B cell (primary cell): ENCODE results near the gene ACP3. TPM values are rescaled to one million over a fixed set of nuclear protein-coding genes. Genes with fewer than 3 reads are reported as not detected.

Experiments used
- ATAC-seq: fragments of 200-7000 bp; cut with Tn5 transposase; one replicate; pipeline ENCODE4 v1.10.0; 2021; ENCODE audit warnings: low read depth, mild to moderate bottlenecking, moderate number of reproducible peaks, moderate library complexity
- CTCF ChIA-PET: fragments of 350-600 bp; sonication (Branson Sonifier 250); formaldehyde crosslinking; loops from one replicate; lab custom pipeline; 2021; ENCODE audit warnings: antibody characterized with exemption, inconsistent platforms; lab: Charles Lee
- POLR2A ChIA-PET: fragments of 350-600 bp; sonication (Branson Sonifier 250); formaldehyde crosslinking; loops from one replicate; lab custom pipeline; 2021; ENCODE audit warnings: antibody characterized with exemption; lab: Charles Lee
- DNase-seq: peaks from one replicate; pipeline ENCODE4 v3.0.0; 2013
- H2AFZ ChIP-seq: 2 replicates; pipeline ENCODE4 v1.6.1; 2012; ENCODE audit warnings: mild to moderate bottlenecking, low read depth, low read length; ENCODE audit not compliant: insufficient read depth, poor library complexity, severe bottlenecking
- H3K27ac ChIP-seq, 2 donors: 1 replicate in 1 of 2; 2 replicates in 1 of 2; pipeline ENCODE4 v1.5.1; 2012 to 2013; ENCODE audit warnings: low read length in 2 of 2, mild to moderate bottlenecking in 2 of 2, moderate library complexity in 1 of 2
- H3K27me3 ChIP-seq, 4 experiments: fragments of 200-600 bp in 1 of 4; sonication (generic) in 1 of 4; replicated peaks in 1 of 4; 1 replicate in 2 of 4; 2 replicates in 2 of 4; pipeline versions ENCODE4 v1.6.1 to v1.7.0; 2013 to 2016; ENCODE audit warnings: low read length in 3 of 4, mild to moderate bottlenecking in 2 of 4, mixed read lengths in 1 of 4, moderate library complexity in 1 of 4; ENCODE audit not compliant: insufficient read depth in 4 of 4, control insufficient read depth in 3 of 4; ENCODE audit errors: control extremely low read depth in 1 of 4
- H3K36me3 ChIP-seq, 2 experiments: replicated peaks in 1 of 2; 1 replicate in 1 of 2; 2 replicates in 1 of 2; pipeline versions ENCODE4 v1.6.1 to v1.7.1; 2013; ENCODE audit warnings: low read length in 1 of 2; ENCODE audit not compliant: insufficient read depth in 2 of 2, control insufficient read depth in 1 of 2; ENCODE audit errors: control extremely low read depth in 1 of 2, extremely low read depth in 1 of 2
- H3K4me1 ChIP-seq, 2 donors: fragments of 200-600 bp in 1 of 2; sonication (generic) in 1 of 2; 1 replicate in 1 of 2; 2 replicates in 1 of 2; pipeline versions ENCODE4 v1.5.1 to v1.6.1; 2013 to 2017; ENCODE audit warnings: low read length in 2 of 2; ENCODE audit not compliant: control insufficient read depth in 2 of 2, insufficient read depth in 2 of 2
- H3K4me2 ChIP-seq: replicated peaks from 2 replicates; pipeline ENCODE3; 2012; ENCODE audit warnings: mild to moderate bottlenecking, low read depth, low read length; ENCODE audit not compliant: poor library complexity, severe bottlenecking
- H3K4me3 ChIP-seq, 5 experiments: fragments of 200-600 bp in 1 of 5; sonication (generic) in 1 of 5; 1 replicate in 3 of 5; 2 replicates in 2 of 5; pipeline versions ENCODE4 v1.5.1 to v1.7.0; 2011 to 2016; ENCODE audit warnings: low read length in 4 of 5, mild to moderate bottlenecking in 4 of 5, low read depth in 2 of 5, control low read depth in 1 of 5, moderate library complexity in 1 of 5; ENCODE audit not compliant: insufficient read depth in 1 of 5; ENCODE audit errors: control extremely low read depth in 1 of 5, extremely low read depth in 1 of 5
- H3K79me2 ChIP-seq: fragments of 200-600 bp; sonication (generic); one replicate; pipeline ENCODE4 v1.6.0; 2016; ENCODE audit warnings: low read length; ENCODE audit not compliant: control insufficient read depth, insufficient read depth
- H3K9ac ChIP-seq: fragments of 200-600 bp; sonication (generic); 2 replicates; pipeline ENCODE4 v1.6.1; 2017; ENCODE audit warnings: mild to moderate bottlenecking, low read length, moderate library complexity
- H3K9me3 ChIP-seq, 3 donors: one replicate each; pipeline versions ENCODE4 v1.6.1 to v1.7.1; 2013; ENCODE audit warnings: low read length in 2 of 3; ENCODE audit not compliant: control insufficient read depth in 2 of 3, insufficient read depth in 1 of 3; ENCODE audit errors: control extremely low read depth in 1 of 3
- H4K20me1 ChIP-seq: 2 replicates; pipeline ENCODE4 v1.6.0; 2012; ENCODE audit warnings: mild to moderate bottlenecking, low read length; ENCODE audit not compliant: insufficient read depth, control insufficient read depth, poor library complexity, severe bottlenecking
- H3K27ac Mint-ChIP-seq: one replicate; pipeline ENCODE4 v1.8.0; 2021; ENCODE audit warnings: mixed read lengths
- H3K27me3 Mint-ChIP-seq: one replicate; pipeline ENCODE4 v1.8.0; 2021; ENCODE audit warnings: mixed read lengths
- H3K4me1 Mint-ChIP-seq: one replicate; pipeline ENCODE4 v1.8.0; 2021; ENCODE audit warnings: mixed read lengths
- H3K4me3 Mint-ChIP-seq: one replicate; pipeline ENCODE4 v1.8.0; 2021; ENCODE audit warnings: mixed read lengths
- H3K9me3 Mint-ChIP-seq: one replicate; pipeline ENCODE4 v1.8.0; 2022; ENCODE audit warnings: mixed read lengths; ENCODE audit not compliant: insufficient read depth
- CTCF ChIP-seq: fragments of 200-600 bp; IDR thresholded peaks from one replicate; pipeline ENCODE4 v1.8.0; 2022; ENCODE audit warnings: antibody characterized with exemption, mild to moderate bottlenecking
- EZH2 ChIP-seq: IDR thresholded peaks from 2 replicates; pipeline ENCODE4 v1.6.1; 2012; ENCODE audit warnings: borderline replicate concordance, low read depth, mild to moderate bottlenecking, moderate library complexity, low read length; ENCODE audit not compliant: insufficient read depth, poor library complexity, severe bottlenecking
- WGBS: methylation state at CpG from one replicate; pipeline ENCODE4 v1.1.5; 2013; ENCODE audit warnings: missing lambda C conversion rate; ENCODE audit not compliant: insufficient coverage; 5-methylcytosine and 5-hydroxymethylcytosine counted together
- intact Hi-C: fragments of 100-400 bp; cut with micrococcal nuclease; formaldehyde crosslinking; loops from one replicate; pipeline ENCODE4 v1.10.0; 2022
- polyA plus RNA-seq: library from polyadenylated mRNA; depleted of rRNA; stranded (reverse); fragments of >200 nt; gene quantifications from 2 replicates; pipeline ENCODE4 v1.2.3, GENCODE V29; 2012
- total RNA-seq, 2 donors: library from RNA; stranded (reverse); fragments of 120-200 nt in 1 of 2; gene quantifications; 1 replicate in 1 of 2; 2 replicates in 1 of 2; pipeline versions ENCODE4 v1.2.3 to v1.2.4, GENCODE V29; 2013 to 2022

The ACP3 gene
- total and polyA plus RNA-seq, 2 donors (not counting 1 experiment from before 2014, with no cell fraction given) = 0.36 to 0.64 TPM

GRCh38 chr3:132352556-132353143, 35.4 kb downstream of the ACP3 start:
- no peaks in the 10 kb centered on the region for H3K4me1 ChIP-seq
- no peaks in the 10 kb centered on the region for H3K4me1 Mint-ChIP-seq
- H3K9ac ChIP-seq = no peak overlapping the region
- WGBS = no CpG with 5 or more reads among the region's 6 CpGs
- no peaks in the 10 kb centered on the region for H3K9me3 Mint-ChIP-seq
- ChIA-PET CTCF (interaction anchor here (1.0 to 6.1 kb wide), 10 partner anchors 9 to 290 kb away, joined by 3 to 47 read pairs (median 6); no protein-coding TSS in a partner anchor), POLR2A (no interaction called here)
- ATAC-seq = peak; percentile 82
- no peaks in the 10 kb centered on the region for H3K36me3 ChIP-seq
- H3K4me2 ChIP-seq = no peak overlapping the region
- intact Hi-C loops = loop anchor here (1.0 to 10.0 kb wide), 4 partner anchors 47 to 290 kb away; no protein-coding TSS in a partner anchor
- H4K20me1 ChIP-seq = no peaks in the 10 kb centered on the region
- H3K9me3 ChIP-seq = no peaks in the 10 kb centered on the region
- DNase-seq = peak; percentile 73
- H3K27ac Mint-ChIP-seq = no peak overlapping the region
- no peaks in the 10 kb centered on the region for H3K27me3 Mint-ChIP-seq
- peaks cover 0 to 7% (median 0%) of the 10 kb centered on the region in 4 experiments for H3K27me3 ChIP-seq
- no peak overlapping the region for H3K27ac ChIP-seq
- no peak overlapping the region for H3K4me3 ChIP-seq
- no peak overlapping the region for H3K4me3 Mint-ChIP-seq
- no peaks in the 10 kb centered on the region for H3K79me2 ChIP-seq
- no peak overlapping the region for H2AFZ ChIP-seq
- TF ChIP-seq EZH2 (no peak), CTCF (peak; percentile 98)
